IMR-90 (cell line): ENCODE results near the gene NR4A3. TPM values are rescaled to one million over a fixed set of nuclear protein-coding genes. Genes with fewer than 3 reads are reported as not detected.

ENCODE experiments used
- ATAC-seq: fragments of 200-7000 bp; cut with Tn5 transposase; 2 replicates; pipeline ENCODE4 v1.9.1; 2020; ENCODE audit warnings: low read depth, mild to moderate bottlenecking, moderate library complexity
- BruUV-seq: library from RNA; stranded (reverse); fragments of 400-500 nt; replicated peaks from 2 replicates; lab custom pipeline; 2021; lab: Mats Ljungman, UMichigan
- CTCF ChIA-PET: fragments of 300-600 bp; formaldehyde crosslinking; extraction: SDS; loops from one replicate; lab custom pipeline; 2021; ENCODE audit warnings: antibody characterized with exemption; lab: Yijun Ruan, JAX
- POLR2A ChIA-PET: fragments of 300-600 bp; sonication (Branson Sonifier 250); formaldehyde crosslinking; loops from one replicate; lab custom pipeline; 2022; ENCODE audit warnings: antibody characterized with exemption; ENCODE audit not compliant: unreplicated experiment; lab: Charles Lee
- DNase-seq: peaks from one replicate; pipeline ENCODE4 v3.0.0; 2013
- H2AFZ ChIP-seq: replicated peaks from 2 replicates; pipeline ENCODE3; 2013; ENCODE audit warnings: low read length, mild to moderate bottlenecking; ENCODE audit not compliant: poor library complexity
- H2AK5ac ChIP-seq: 2 replicates; pipeline ENCODE4 v1.6.1; 2013; ENCODE audit warnings: low read depth, low read length, inconsistent platforms
- H2AK9ac ChIP-seq: replicated peaks from 2 replicates; pipeline ENCODE3; 2013; ENCODE audit warnings: mild to moderate bottlenecking, low read depth, low read length, moderate library complexity; ENCODE audit not compliant: poor library complexity
- H2BK120ac ChIP-seq: 2 replicates; pipeline ENCODE4 v1.6.1; 2013; ENCODE audit warnings: low read depth, low read length, inconsistent platforms
- H2BK15ac ChIP-seq: 3 replicates; pipeline ENCODE4 v1.6.1; 2013; ENCODE audit warnings: low read depth, low read length, inconsistent platforms
- H2BK20ac ChIP-seq: 2 replicates; pipeline ENCODE4 v1.6.1; 2013; ENCODE audit warnings: low read depth, mild to moderate bottlenecking, inconsistent platforms, low read length, moderate library complexity
- H2BK5ac ChIP-seq: 2 replicates; pipeline ENCODE4 v1.6.1; 2013; ENCODE audit warnings: mild to moderate bottlenecking, low read depth, low read length, inconsistent platforms; ENCODE audit not compliant: poor library complexity, severe bottlenecking
- H3K14ac ChIP-seq: replicated peaks from 2 replicates; pipeline ENCODE4 v1.6.1; 2013; ENCODE audit warnings: low read depth, low read length, inconsistent platforms
- H3K18ac ChIP-seq: 2 replicates; pipeline ENCODE4 v1.6.1; 2013; ENCODE audit warnings: low read depth, low read length, control low read depth
- H3K23ac ChIP-seq: 2 replicates; pipeline ENCODE4 v1.6.1; 2013; ENCODE audit warnings: low read depth, low read length, inconsistent platforms
- H3K27ac ChIP-seq: 2 replicates; pipeline ENCODE4 v1.5.1; 2013; ENCODE audit warnings: mild to moderate bottlenecking, control low read depth, low read length; ENCODE audit not compliant: insufficient read depth
- H3K27me3 ChIP-seq: 2 replicates; pipeline ENCODE4 v1.6.1; 2013; ENCODE audit warnings: low read length; ENCODE audit not compliant: control insufficient read depth, insufficient read depth
- H3K36me3 ChIP-seq: 2 replicates; pipeline ENCODE4 v1.6.1; 2013; ENCODE audit warnings: low read length, mixed read lengths; ENCODE audit not compliant: control insufficient read depth, insufficient read depth
- H3K4ac ChIP-seq: 2 replicates; pipeline ENCODE4 v1.6.1; 2013; ENCODE audit warnings: low read depth, low read length, inconsistent platforms
- H3K4me1 ChIP-seq: 2 replicates; pipeline ENCODE4 v1.6.1; 2013; ENCODE audit warnings: low read length, mixed read lengths; ENCODE audit not compliant: control insufficient read depth, insufficient read depth
- H3K4me2 ChIP-seq: 2 replicates; pipeline ENCODE4 v1.6.1; 2013; ENCODE audit warnings: low read depth, mild to moderate bottlenecking, control low read depth, low read length, moderate library complexity
- H3K4me3 ChIP-seq: 2 replicates; pipeline ENCODE4 v1.5.1; 2013; ENCODE audit warnings: low read depth, mild to moderate bottlenecking, control low read depth, low read length, moderate library complexity; ENCODE audit not compliant: insufficient read depth
- H3K56ac ChIP-seq: 2 replicates; pipeline ENCODE4 v1.6.1; 2013; ENCODE audit warnings: low read length, inconsistent platforms; ENCODE audit not compliant: insufficient read depth; ENCODE audit errors: extremely low read depth
- H3K79me1 ChIP-seq, 2 experiments: 2 replicates each; pipeline ENCODE4 v1.6.1; 2013; ENCODE audit warnings: low read length in 2 of 2, inconsistent platforms in 1 of 2, low read depth in 1 of 2
- H3K9ac ChIP-seq: 2 replicates; pipeline ENCODE4 v1.6.1; 2013; ENCODE audit warnings: low read depth, low read length, control low read depth
- H3K9me1 ChIP-seq: 2 replicates; pipeline ENCODE4 v1.6.1; 2013; ENCODE audit warnings: low read length, inconsistent platforms; ENCODE audit not compliant: insufficient read depth
- H3K9me3 ChIP-seq: 2 replicates; pipeline ENCODE4 v1.6.1; 2013; ENCODE audit warnings: low read length; ENCODE audit not compliant: control insufficient read depth, insufficient read depth
- H4K20me1 ChIP-seq: 2 replicates; pipeline ENCODE4 v1.6.1; 2013; ENCODE audit warnings: low read length, inconsistent platforms; ENCODE audit not compliant: insufficient read depth
- H4K5ac ChIP-seq: 2 replicates; pipeline ENCODE4 v1.6.1; 2013; ENCODE audit warnings: mild to moderate bottlenecking, low read depth, low read length, control low read depth
- H4K8ac ChIP-seq, 2 experiments: 2 replicates each; pipeline ENCODE4 v1.6.1; 2013; ENCODE audit warnings: low read depth in 2 of 2, low read length in 2 of 2, control low read depth in 1 of 2, inconsistent platforms in 1 of 2
- H4K91ac ChIP-seq: 2 replicates; pipeline ENCODE4 v1.6.1; 2013; ENCODE audit warnings: low read depth, low read length, inconsistent platforms; ENCODE audit not compliant: insufficient read depth
- BHLHE40 ChIP-seq: fragments of 150-350 bp; IDR thresholded peaks from 2 replicates; pipeline ENCODE4 v1.6.1; 2016; ENCODE audit warnings: mild to moderate bottlenecking, low read depth, low read length
- CEBPB ChIP-seq: IDR thresholded peaks from 2 replicates; pipeline ENCODE4 v1.6.1; 2012; ENCODE audit warnings: low read depth, low read length, improper control_type of control experiment
- CHD1 ChIP-seq: IDR thresholded peaks from 2 replicates; pipeline ENCODE4 v1.6.1; 2012; ENCODE audit warnings: low read depth, low read length, improper control_type of control experiment
- FOS ChIP-seq: fragments of 150-350 bp; IDR thresholded peaks from 2 replicates; pipeline ENCODE4 v1.6.1; 2016; ENCODE audit warnings: low read depth, low read length
- MAFK ChIP-seq: IDR thresholded peaks from 2 replicates; pipeline ENCODE4 v1.6.1; 2012; ENCODE audit warnings: low read depth, low read length, improper control_type of control experiment
- MAZ ChIP-seq: IDR thresholded peaks from 2 replicates; pipeline ENCODE4 v1.6.1; 2012; ENCODE audit warnings: low read depth, mild to moderate bottlenecking, low read length, improper control_type of control experiment, moderate library complexity, borderline replicate concordance
- MXI1 ChIP-seq: IDR thresholded peaks from 2 replicates; pipeline ENCODE4 v1.6.1; 2012; ENCODE audit warnings: low read depth, mild to moderate bottlenecking, low read length, moderate library complexity, borderline replicate concordance
- NFE2L2 ChIP-seq: fragments of 150-350 bp; IDR thresholded peaks from 2 replicates; pipeline ENCODE4 v1.6.1; 2016; ENCODE audit warnings: low read depth, mild to moderate bottlenecking, low read length
- POLR2A ChIP-seq: IDR thresholded peaks from 2 replicates; pipeline ENCODE4 v1.6.1; 2012; ENCODE audit warnings: mild to moderate bottlenecking, low read depth, low read length
- RAD21 ChIP-seq: IDR thresholded peaks from 2 replicates; pipeline ENCODE4 v1.6.1; 2012; ENCODE audit warnings: low read length, improper control_type of control experiment
- RCOR1 ChIP-seq: IDR thresholded peaks from 2 replicates; pipeline ENCODE4 v1.6.1; 2012; ENCODE audit warnings: mild to moderate bottlenecking, low read length, improper control_type of control experiment; ENCODE audit not compliant: insufficient replicate concordance
- RFX5 ChIP-seq: IDR thresholded peaks from 2 replicates; pipeline ENCODE4 v1.8.0; 2012; ENCODE audit warnings: low read depth, mild to moderate bottlenecking, low read length, moderate library complexity
- SMC3 ChIP-seq: fragments of 150-350 bp; IDR thresholded peaks from 2 replicates; pipeline ENCODE4 v1.6.1; 2016; ENCODE audit warnings: low read depth, mild to moderate bottlenecking, antibody characterized with exemption, low read length, moderate library complexity
- WGBS, 2 experiments: methylation state at CpG; one replicate each; pipeline versions ENCODE4 v1.1.5 to v1.1.7; 2013; ENCODE audit warnings: missing lambda C conversion rate in 2 of 2; ENCODE audit not compliant: insufficient read length in 1 of 2; ENCODE audit errors: extremely low coverage in 2 of 2; 5-methylcytosine and 5-hydroxymethylcytosine counted together
- dilution Hi-C: fragments of 300-500 bp; cut with HindIII; formaldehyde crosslinking; loops from one replicate; pipeline ENCODE4 v1.14.3; 2018; ENCODE audit warnings: low sequenced_read_pairs; ENCODE audit not compliant: unreplicated experiment
- in situ Hi-C: fragments of 300-500 bp; cut with MboI; formaldehyde crosslinking; loops from 3 replicates; pipeline ENCODE4 v1.14.3; 2019; ENCODE audit warnings: low sequenced_read_pairs, inconsistent platforms, mixed read lengths
- intact Hi-C: fragments of 100-400 bp; cut with micrococcal nuclease; formaldehyde crosslinking; loops from 2 replicates; pipeline ENCODE4 v1.10.0; 2022
- polyA plus RNA-seq, 3 experiments: library from polyadenylated mRNA; depleted of rRNA; stranded (reverse); fragments of >200 nt; gene quantifications; 2 replicates each; pipeline ENCODE4 v1.2.3, GENCODE V29; 2012; ENCODE audit warnings: low replicate concordance in 1 of 3
- total RNA-seq: library from RNA; depleted of rRNA; stranded (reverse); fragments of >200 nt; gene quantifications from 2 replicates; pipeline ENCODE4 v1.2.3, GENCODE V29; 2012
- TF ChIP-seq, protein P1 (sequence below): fragments of 150-350 bp; IDR thresholded peaks from 2 replicates; pipeline ENCODE4 v1.6.1; 2016; ENCODE audit warnings: low read depth, mild to moderate bottlenecking, low read length, moderate library complexity, borderline replicate concordance
- TF ChIP-seq, protein P2 (sequence below): fragments of 150-350 bp; IDR thresholded peaks from 2 replicates; pipeline ENCODE4 v1.6.1; 2017; ENCODE audit warnings: mild to moderate bottlenecking, antibody characterized with exemption, low read length, low read depth
- TF ChIP-seq, protein P3 (sequence below): conservative IDR thresholded peaks from 2 replicates; pipeline ENCODE4 v1.5.1; 2012; ENCODE audit warnings: mild to moderate bottlenecking, low read depth, low read length, improper control_type of control experiment

Gene NR4A3
- total and polyA plus RNA-seq, 2 of the 4 experiments (the other 2 are of a cell fraction), result 0.27 to 0.54 TPM

DNA sequence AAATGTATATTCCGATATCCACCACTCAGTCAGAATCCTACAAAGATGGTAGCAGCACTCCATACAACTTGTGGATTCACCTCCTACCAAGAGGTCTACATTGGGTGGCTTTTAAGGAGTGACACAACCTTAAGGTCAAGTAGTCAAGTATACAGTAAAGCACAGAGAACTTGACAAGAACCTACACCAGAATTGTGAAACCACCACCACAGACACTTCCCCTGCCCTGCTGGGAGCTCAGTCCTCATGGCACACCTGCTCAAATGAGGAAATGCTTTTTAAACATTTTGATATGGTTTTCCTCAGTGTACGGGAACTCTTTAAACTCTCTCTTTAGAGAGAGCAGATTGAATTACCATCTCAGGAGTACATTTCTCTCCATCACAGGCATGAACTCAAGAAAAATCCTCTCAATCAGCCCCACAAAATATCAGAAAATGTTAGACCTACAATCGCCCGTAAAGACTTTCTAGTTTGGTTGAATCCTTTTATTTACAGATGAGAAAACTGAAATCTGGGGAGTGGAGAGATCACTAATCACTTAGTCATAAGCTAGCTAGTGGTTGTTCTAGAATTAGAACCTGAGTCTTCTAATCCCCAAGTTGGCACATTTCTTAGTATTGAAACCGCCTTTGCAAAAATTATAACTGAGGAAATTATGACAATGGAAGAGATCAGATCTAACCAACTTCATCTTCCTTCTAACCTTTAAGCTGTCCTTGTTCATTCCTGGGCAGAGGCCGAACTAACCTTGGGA lies 38.5 kb upstream of the NR4A3 start:
- in situ Hi-C loops (no loop called here), dilution Hi-C loops (no loop called here), intact Hi-C loops (no loop called here)
- Histone ChIP-seq H2AK5ac (no peak overlapping the region), H3K56ac (no peak overlapping the region), H3K9me3 (no peaks in the 10 kb centered on the region), H3K14ac (no peak overlapping the region), H3K9me1 (no peaks in the 10 kb centered on the region), H3K23ac (no peak overlapping the region), H2BK5ac (no peak overlapping the region), H3K4ac (no peak overlapping the region), H3K4me3 (no peak overlapping the region), H3K27me3 (peaks cover 5% of the 10 kb centered on the region), H2AK9ac (no peak overlapping the region), H2BK15ac (no peak overlapping the region), H4K20me1 (no peaks in the 10 kb centered on the region), H2BK20ac (no peak overlapping the region), H3K18ac (no peak overlapping the region), H3K36me3 (no peaks in the 10 kb centered on the region), H3K9ac (no peak overlapping the region), H3K4me2 (no peak overlapping the region), H4K5ac (no peak overlapping the region), H4K91ac (no peak overlapping the region), H4K8ac (no peak overlapping the region), H2AFZ (no peak overlapping the region), H3K27ac (no peak overlapping the region), H3K79me1 (no peaks in the 10 kb centered on the region), H3K4me1 (no peaks in the 10 kb centered on the region), H2BK120ac (no peak overlapping the region)
- DNase-seq (no peak), ATAC-seq (no peak)
- no CpG with 5 or more reads among the region's 6 CpGs for WGBS, 2 experiments
- ChIA-PET CTCF (no interaction called here), POLR2A (no interaction called here)
- TF ChIP-seq, protein P1, sequence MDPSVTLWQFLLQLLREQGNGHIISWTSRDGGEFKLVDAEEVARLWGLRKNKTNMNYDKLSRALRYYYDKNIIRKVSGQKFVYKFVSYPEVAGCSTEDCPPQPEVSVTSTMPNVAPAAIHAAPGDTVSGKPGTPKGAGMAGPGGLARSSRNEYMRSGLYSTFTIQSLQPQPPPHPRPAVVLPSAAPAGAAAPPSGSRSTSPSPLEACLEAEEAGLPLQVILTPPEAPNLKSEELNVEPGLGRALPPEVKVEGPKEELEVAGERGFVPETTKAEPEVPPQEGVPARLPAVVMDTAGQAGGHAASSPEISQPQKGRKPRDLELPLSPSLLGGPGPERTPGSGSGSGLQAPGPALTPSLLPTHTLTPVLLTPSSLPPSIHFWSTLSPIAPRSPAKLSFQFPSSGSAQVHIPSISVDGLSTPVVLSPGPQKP, result no peak
- TF ChIP-seq RFX5 (no peak), RAD21 (no peak), POLR2A (no peak), MAFK (no peak), BHLHE40 (no peak), NFE2L2 (no peak), CEBPB (no peak), CHD1 (no peak), SMC3 (no peak), MAZ (no peak), MXI1 (no peak), RCOR1 (no peak), FOS (no peak)
- TF ChIP-seq, protein P2, sequence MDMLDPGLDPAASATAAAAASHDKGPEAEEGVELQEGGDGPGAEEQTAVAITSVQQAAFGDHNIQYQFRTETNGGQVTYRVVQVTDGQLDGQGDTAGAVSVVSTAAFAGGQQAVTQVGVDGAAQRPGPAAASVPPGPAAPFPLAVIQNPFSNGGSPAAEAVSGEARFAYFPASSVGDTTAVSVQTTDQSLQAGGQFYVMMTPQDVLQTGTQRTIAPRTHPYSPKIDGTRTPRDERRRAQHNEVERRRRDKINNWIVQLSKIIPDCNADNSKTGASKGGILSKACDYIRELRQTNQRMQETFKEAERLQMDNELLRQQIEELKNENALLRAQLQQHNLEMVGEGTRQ, result no peak
- TF ChIP-seq, protein P3, sequence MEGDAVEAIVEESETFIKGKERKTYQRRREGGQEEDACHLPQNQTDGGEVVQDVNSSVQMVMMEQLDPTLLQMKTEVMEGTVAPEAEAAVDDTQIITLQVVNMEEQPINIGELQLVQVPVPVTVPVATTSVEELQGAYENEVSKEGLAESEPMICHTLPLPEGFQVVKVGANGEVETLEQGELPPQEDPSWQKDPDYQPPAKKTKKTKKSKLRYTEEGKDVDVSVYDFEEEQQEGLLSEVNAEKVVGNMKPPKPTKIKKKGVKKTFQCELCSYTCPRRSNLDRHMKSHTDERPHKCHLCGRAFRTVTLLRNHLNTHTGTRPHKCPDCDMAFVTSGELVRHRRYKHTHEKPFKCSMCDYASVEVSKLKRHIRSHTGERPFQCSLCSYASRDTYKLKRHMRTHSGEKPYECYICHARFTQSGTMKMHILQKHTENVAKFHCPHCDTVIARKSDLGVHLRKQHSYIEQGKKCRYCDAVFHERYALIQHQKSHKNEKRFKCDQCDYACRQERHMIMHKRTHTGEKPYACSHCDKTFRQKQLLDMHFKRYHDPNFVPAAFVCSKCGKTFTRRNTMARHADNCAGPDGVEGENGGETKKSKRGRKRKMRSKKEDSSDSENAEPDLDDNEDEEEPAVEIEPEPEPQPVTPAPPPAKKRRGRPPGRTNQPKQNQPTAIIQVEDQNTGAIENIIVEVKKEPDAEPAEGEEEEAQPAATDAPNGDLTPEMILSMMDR, result no peak
- no TSS peak for BruUV-seq
